HT1080 (cell line): ENCODE measurements around the gene IL4R. TPM values are rescaled to one million over a fixed set of nuclear protein-coding genes. Genes with fewer than 3 reads are reported as not detected.
"Not testable (repeated sequence)": the region's sequence is repeated elsewhere in the genome, so short reads cannot be mapped to it uniquely, and the experiment has no call there.

Source experiments
- DNase-seq: peaks from one replicate; pipeline ENCODE4 v3.0.0-alpha.2; 2015; ENCODE audit warnings: low read depth
- total RNA-seq: library from RNA; depleted of rRNA; stranded (reverse); fragments of >200 nt; shearing (Covaris generic); gene quantifications from 2 replicates; pipeline ENCODE4 v1.2.3, GENCODE V29; 2014

IL4R gene
- total RNA-seq, 1 experiment from 2014 or later, result 21.8 TPM

DNA sequence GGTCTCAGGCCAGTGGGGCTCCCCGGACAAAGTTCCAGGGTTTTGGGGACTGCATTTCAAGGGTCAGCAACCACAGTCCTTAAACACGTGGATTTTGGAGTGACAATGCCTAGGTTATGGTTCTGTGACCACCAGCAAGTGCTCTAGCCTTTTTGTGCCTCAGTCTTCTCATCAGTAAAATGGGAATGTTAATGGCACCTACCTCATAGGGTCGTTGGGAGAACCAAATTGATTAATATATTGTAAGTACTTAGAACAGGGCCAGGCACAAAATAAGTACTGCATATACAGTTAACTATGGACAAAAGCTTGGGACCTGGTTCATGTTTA, 13.8 kb downstream of the IL4R start:
- DNase-seq, result no peak

DNA sequence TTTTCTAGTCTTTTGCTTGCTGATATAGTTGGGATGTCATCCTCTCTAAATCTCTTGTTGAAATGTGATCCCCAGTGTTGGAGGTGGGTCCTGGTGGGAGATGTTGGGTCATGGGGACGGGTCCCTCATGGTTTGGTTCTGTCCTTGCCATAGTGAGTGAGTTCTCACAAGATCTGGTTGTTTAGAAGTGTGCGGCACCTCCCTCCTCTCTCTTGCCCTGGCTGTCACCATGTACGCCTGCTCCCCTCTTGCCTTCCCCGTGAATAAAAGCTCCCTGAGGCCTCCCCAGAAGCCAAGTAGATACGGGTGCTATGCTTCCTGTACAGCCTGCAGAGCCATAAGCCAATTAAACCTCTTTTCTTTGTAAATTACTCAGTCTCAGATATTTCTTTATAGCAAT, 15.2 kb downstream of the IL4R start:
- no peak for DNase-seq

- not testable (repeated sequence) for DNase-seq
Observed at GRCh38 chr16:27329376-27330079, 15.8 kb downstream of the IL4R start.

DNA sequence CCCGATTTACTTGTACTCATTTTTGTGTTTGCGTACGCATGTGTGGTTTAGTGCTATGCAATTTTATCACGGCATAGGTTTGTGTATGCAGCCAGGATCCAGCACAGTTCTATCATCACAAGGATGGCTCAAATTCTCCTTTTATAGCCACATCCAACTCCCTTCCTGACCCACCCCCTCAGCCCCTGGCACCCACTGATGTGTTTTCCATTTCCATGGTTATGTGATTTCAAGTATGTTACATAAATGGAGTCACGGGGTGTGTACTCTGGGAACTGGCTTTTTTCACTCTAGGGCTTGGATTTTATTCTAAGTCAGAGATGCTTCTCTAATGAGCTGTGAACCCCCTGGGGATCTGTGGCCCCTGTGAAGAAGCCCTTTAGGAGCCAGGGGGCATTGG, 16.8 kb downstream of the IL4R start:
- DNase-seq, result no peak

- no peak for DNase-seq
Observed at GRCh38 chr16:27332105-27332504, 18.3 kb downstream of the IL4R start.

GRCh38 chr16:27333104-27333503, 19.3 kb downstream of the IL4R start:
- DNase-seq, result no peak

GRCh38 chr16:27333549-27333948, 19.8 kb downstream of the IL4R start:
- DNase-seq, result no peak

GRCh38 chr16:27334192-27334764, 20.5 kb downstream of the IL4R start:
- DNase-seq, result no peak

DNA sequence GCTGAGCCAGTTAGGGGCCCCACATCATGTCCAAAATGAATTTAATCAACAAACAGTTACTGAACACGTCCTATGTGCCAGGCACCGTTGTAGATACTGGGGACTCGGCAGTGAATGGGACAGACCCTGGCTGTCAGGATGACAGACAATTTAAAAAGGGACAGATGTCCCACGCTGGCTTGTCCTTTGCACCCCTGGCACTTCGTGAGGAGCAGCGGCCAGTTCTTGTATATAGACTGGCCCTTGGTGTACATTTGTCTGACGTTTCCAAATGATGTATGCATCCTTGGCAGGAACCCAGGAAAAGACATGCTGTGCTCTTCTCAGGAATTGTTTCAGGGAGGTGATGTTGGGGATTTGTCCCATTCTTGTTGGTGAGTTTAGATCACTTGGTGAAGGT, 21.1 kb downstream of the IL4R start:
- no peak for DNase-seq

GRCh38 chr16:27335349-27336053, 21.7 kb downstream of the IL4R start:
- DNase-seq, result no peak

- no peak for DNase-seq
Observed at GRCh38 chr16:27337024-27337423, 23.2 kb downstream of the IL4R start.

GRCh38 chr16:27339180-27339579, 25.4 kb downstream of the IL4R start:
- DNase-seq, result no peak

DNA sequence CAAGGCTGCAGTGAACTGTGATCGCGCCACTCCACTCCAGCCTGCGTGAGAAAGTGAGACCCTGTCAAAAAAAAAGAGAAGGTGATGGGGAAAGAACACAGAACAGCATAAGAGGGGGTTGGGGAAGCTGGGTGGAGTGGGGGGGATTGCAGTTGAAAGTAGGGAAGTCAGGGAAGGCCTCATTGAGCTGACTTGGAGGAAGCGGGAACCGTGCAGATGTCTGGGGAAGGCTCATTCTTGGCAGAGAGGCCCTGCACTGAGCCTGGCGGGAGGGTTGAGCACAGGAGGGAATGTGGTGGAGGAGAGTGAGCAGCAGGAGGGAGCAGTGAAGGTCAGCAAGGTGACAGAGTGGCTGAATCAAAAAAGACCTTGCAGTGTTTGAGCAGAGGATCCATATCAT, 26.9 kb downstream of the IL4R start:
- DNase-seq, result no peak

- DNase-seq, result no peak
Observed at GRCh38 chr16:27341549-27341948, 27.8 kb downstream of the IL4R start.

DNA sequence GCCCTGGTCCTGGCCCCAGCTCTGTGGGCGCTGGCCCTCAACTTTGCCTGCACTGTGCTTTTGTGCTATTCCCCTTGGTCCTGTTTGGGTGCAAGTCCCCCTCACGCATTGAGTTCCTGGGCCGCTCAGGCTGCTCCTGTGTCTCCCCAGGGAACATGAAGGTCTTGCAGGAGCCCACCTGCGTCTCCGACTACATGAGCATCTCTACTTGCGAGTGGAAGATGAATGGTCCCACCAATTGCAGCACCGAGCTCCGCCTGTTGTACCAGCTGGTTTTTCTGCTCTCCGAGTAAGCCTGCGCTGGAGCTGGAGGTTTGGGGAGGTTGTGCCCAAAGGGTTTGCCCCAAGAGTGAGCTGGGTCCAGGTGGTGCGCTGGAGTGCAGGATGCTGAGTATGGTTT, 28.2 kb downstream of the IL4R start:
- DNase-seq, result no peak

DNA sequence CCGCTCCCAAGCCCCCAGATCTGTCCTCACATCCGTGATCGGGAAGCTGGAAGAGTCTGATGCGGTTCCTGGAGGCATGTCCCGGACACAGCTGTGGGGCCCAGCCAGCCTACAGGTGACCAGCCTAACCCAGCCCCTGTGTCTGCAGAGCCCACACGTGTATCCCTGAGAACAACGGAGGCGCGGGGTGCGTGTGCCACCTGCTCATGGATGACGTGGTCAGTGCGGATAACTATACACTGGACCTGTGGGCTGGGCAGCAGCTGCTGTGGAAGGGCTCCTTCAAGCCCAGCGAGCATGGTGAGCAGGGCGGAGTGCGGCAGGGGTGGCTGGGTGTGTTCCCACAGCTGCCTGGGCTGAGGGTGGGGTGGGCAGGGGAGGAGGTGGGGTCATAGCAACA, 30.9 kb downstream of the IL4R start:
- DNase-seq, result no peak

GRCh38 chr16:27345201-27345600, 31.4 kb downstream of the IL4R start:
- no peak for DNase-seq

DNA sequence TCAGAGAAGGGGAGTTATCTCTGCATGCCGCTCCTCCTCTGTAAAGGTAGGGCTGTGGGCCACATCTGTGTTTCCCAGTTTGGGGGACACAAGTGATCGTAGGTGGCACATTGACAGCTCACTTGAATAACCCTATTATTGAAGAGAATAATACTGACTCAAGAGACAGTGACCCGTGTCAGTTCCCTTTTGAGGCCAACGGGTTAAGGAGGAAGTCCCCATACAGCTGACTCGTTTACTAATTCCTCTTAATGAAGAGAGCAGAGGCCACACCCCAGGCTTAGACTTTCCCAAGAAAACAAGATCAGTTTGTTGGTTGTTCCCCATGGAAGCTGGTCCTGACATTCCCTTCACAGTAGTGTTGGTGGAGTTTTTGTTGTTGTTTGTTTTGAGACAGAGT, 33.0 kb downstream of the IL4R start:
- no peak for DNase-seq

- DNase-seq, result no peak
Observed at GRCh38 chr16:27347930-27348685, 34.3 kb downstream of the IL4R start.

DNA sequence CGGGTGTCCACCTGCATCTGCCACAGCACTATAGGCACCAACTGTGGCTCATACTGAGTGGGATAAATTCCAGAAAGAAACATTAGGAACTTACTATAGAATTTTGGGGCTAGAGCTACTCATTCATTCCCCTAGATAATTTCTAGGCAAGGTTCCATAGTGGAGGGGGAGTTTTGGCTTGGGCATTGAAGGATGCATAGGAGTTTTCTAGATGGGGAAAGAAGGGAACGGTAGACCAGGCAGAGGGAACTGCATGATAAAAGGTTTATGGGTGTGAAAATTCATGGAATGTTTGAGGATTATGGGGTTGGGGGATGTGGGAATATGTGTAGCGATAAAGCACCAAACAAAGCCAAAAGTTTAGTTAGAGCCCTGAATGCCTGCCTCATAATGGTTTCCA, 35.5 kb downstream of the IL4R start:
- DNase-seq, result no peak

GRCh38 chr16:27350006-27350405, 36.2 kb downstream of the IL4R start:
- DNase-seq, result no peak

- DNase-seq, result no peak
Observed at GRCh38 chr16:27351989-27352388, 38.2 kb downstream of the IL4R start.
